Occipital lobe (tissue), 1 donor: Measurements from ENCODE around the gene PLN. TPM values are rescaled to one million over a fixed set of nuclear protein-coding genes. Genes with fewer than 3 reads are reported as not detected.

Experiments used
- total RNA-seq: library from RNA; depleted of rRNA; stranded (reverse); fragments of >200 nt; gene quantifications from one replicate; pipeline ENCODE4 v1.2.3, GENCODE V29; 2014

PLN gene
- total RNA-seq, 1 donor from 2014 or later, result 0.47 TPM

Other genes starting within 250 kb of the PLN start
- gene CEP85L, start 103.3 kb downstream of the PLN start, total RNA-seq, result 59.1 TPM